HG02798 (cell line): ENCODE data around the gene TRAK1.

Source experiments
- ATAC-seq: cut with Tn5 transposase; IDR thresholded peaks from one replicate; pipeline ENCODE4 v1.9.1; 2021; ENCODE audit warnings: mild to moderate bottlenecking; ENCODE audit not compliant: unreplicated experiment, poor library complexity

The TRAK1 gene

DNA sequence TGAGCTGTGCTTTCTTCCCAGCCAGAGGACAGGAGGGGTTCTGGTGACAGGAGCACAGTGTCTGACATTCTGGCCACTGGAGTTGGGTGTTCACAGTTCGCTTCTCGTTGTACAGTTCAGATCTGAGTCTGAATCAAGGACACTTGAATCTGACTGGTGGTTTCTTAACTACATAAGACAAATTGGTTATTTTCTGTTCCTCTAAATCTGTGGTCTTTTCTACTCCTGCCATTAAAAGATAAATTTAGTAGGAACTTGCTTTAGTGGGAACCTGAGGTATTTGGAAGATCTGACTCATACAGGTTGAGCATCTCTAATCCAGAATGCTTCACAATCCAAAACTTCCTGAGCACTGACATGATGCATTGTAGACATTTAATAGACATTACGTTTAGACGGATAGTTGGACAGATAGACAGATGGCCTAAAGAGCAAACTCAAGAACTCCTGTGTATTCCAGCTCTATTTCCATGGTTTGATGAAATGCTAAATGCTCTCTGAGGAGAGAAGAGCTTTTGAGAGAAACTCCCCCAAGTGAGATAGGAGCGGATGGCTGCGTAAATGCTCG, 103.9 kb downstream of the TRAK1 start:
- no peak for ATAC-seq

DNA sequence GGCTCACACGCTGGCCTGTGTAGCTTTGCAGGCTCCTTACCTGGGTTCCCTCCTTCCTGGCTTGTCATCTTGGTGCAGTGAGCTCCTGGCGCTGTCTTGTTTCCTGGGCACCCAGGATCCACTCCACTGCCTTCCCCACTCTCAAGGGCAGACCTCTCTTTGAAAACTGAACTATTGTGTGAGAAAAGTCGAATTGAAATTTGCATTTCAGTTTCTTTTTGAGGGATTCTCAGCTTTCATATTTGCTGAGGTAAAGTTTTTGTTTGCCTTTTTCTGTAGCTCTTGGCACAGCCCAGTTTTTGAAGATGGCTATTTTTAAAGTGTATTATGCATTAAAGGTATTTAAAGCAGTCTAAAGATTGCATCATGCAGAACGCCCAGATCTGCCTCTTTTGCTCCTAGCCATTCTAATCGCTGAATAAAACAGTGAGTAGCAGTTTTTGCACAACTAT, 104.7 kb downstream of the TRAK1 start:
- ATAC-seq = peak; percentile 81

DNA sequence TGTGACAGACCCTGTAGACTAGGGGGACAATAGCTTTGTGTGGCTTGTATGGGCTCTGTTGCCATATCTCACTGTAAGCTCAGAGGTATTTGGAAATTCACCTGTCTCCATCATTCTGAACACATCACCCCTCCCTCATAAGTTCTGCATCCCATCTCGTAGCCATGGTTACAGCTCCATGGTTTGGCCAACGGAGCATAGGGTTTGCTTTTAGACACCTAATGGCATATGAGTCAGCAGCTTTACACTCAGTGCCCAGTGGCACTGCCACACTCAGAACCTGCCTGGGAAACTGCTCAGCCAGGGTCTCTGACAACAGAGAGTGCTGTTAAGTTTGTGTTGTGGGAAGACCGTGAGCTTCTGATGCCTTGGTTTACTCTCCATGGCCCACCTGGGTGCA, 107.6 kb downstream of the TRAK1 start:
- no peak for ATAC-seq

- no peak for ATAC-seq
Measured at GRCh38 chr3:42202217-42202865, 111.2 kb downstream of the TRAK1 start.

DNA sequence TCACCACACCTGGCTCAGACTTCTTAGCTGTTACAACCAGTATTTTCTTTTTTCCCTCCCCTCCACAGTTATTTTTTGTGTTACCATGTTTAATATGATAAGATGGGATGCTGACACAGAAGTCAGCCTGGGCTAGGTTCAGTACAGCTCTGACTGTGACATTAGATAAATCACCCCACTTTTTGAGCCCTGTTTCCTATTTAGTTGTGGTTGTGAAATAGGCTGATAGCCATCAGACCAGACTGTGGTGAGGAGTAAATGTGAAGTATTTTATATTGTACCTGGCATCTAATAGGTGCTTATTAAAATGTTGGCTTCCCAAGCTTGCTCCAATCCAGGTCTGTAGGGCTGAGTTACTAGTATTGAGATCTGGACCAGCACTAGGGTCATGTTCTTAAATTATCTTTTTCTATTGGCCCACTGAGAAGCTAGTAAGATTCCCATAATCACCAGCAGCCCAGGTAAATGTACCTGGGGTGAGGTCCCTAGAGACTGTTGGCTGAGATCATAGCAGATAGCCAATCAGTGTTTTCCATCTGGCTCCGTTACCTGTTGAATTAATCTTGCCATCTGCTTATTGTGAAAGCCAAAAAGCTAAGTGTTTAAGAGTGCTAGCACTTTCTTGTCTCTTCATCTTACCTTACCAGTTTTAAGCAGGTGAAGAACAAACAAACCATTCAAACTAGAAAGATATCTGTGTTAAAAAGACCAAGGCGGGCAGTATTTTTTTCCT, 113.9 kb downstream of the TRAK1 start:
- ATAC-seq = no peak

DNA sequence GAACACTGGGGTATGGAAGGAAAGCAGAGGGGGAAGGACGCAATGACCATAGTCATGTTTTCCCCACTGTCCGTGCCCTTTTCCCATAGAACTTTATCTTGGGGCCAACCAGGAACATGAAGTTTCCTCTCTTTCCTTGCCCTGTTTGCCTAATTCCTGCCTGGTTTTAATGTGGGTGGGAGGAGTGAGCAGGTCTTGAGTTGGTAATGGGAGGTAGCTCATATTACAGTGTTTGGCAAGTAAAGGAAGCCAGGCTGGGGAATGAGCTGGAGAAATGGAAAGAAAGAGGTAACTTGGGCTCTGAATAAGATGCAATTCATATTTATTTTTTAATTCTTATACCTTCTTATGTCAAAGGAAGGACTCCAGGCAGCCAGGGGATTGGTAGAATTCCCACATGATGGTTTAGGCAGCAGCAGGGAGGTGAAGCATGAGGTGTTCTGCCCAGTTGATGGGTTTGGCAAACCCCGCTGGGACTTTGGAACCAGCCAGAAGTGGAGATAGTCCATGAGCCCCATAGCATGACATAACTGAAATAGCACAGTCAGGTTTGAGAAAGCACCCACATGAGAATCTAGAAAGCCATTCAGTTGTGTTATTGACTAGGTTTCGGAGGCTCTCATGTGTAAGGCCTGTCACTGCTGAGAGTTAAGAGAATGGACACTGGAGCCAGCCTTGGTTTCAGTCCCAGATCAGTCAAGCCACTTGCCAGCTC, 114.8 kb downstream of the TRAK1 start:
- ATAC-seq = peak; percentile 92

DNA sequence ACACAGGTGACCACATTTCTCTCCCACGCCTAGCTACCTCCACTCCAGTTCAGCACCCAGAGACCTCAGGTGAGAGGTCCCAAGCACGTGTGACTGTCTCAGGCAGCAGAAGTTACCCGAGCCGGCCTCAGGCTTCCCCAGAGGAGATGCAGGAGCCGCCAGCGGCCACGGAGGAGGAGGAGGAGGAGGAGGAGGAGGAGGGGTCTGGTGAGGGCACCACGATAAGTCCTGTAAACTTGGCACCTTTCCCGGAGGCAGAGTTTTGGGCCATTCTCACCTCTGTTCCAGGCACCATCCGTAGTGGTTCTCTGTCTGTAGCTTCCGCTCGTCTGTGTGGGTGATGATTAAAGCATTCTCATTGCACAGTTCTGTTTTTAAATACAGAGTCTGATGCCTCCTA, 118.8 kb downstream of the TRAK1 start:
- no peak for ATAC-seq

DNA sequence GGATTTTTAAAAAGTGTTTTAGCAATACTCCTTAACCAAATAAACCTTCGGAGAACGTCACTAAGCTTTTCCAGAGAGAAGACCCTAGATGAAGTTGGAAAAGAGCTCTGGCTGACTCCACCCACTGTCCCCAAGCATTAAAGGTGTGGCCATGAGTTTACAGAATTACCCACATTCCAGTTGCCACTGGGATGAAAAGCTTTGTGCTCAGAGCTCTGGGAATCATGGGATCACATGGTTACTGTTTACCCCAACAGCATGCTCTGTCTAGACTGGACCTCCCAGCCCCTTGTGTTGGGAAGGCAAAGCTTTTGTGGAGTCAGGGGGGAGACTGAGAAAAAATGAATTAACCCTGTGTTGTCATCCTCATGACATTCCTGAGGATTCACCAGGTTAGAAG, 119.6 kb downstream of the TRAK1 start:
- no peak for ATAC-seq

DNA sequence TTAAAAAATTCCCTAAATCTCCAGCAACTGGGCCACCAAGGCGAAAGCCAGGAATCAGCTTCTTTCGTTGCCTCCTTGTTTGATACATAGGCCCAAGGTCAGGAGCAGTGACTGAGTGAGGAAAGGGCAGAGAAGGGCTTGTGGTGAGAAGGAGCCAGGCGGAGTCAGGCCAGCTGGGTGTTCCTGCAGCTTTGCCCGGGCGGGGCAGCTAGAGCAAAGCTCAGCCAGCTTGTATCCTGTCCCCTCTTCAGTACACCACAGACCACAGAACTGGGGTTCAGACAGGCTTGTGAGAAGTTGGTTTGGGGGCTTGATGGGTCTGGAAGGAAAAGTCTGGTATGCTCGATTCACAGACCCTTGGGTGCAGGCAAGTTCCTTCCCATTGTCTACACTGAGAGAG, 122.3 kb downstream of the TRAK1 start:
- peak; percentile 41 for ATAC-seq

- ATAC-seq = peak; percentile 36
Measured at GRCh38 chr3:42214064-42214463, 122.9 kb downstream of the TRAK1 start.

- ATAC-seq = peak; percentile 61
Measured at GRCh38 chr3:42214565-42215283, 123.6 kb downstream of the TRAK1 start.

DNA sequence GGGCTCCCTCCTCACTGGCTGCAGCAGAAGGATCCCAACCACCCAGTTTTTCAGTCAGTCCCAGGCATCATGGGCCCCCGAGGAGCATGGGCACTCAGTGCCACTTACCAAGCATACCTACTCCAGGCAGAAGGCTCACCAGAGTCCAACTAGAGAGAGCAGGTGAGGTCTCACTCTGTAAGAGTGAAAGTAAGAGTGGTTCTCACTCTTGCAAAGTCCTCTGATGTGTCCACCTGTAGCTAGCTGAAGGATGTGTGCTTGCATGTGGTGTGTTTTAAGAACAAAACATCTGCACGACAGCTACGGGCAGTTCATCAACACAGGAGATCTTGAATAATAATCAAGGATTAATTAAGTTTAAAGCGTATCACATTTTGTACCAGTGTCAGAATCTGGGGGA, 125.1 kb downstream of the TRAK1 start:
- ATAC-seq = peak; percentile 78

GRCh38 chr3:42216931-42217333, 125.8 kb downstream of the TRAK1 start:
- ATAC-seq = no peak

DNA sequence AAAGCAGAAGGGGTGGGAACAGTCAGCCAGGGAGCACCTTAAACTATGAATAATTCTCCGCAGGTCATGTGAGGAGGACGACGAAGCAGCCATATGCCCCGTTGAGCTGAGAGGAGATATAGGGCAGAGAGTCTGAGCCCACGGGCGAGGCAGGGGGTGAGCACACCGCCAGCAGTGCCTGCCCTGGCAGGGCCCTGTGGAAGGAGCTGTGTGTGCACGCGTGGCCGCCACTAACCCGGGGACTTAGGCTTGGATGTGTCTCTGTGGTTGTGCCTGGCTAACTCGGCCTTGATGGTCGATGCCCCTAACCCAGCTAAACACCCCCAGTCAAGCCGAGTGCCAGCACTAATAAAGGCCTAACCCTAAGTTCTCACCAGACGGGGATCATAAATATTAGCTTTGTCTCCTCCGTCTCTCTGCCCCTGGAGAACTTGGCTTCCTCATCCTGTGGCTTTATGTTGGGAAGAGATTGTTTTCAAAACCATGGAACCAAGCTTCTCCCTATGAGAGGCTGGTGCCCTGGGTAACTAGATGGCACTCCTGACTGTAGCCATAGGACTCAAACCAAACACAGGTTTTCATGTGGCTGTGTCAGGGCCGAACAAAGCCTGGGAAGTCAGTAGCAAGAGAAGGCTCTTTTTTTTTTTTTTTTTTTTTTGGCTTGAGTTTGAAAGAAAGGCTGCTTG, 129.4 kb downstream of the TRAK1 start:
- ATAC-seq = no peak

DNA sequence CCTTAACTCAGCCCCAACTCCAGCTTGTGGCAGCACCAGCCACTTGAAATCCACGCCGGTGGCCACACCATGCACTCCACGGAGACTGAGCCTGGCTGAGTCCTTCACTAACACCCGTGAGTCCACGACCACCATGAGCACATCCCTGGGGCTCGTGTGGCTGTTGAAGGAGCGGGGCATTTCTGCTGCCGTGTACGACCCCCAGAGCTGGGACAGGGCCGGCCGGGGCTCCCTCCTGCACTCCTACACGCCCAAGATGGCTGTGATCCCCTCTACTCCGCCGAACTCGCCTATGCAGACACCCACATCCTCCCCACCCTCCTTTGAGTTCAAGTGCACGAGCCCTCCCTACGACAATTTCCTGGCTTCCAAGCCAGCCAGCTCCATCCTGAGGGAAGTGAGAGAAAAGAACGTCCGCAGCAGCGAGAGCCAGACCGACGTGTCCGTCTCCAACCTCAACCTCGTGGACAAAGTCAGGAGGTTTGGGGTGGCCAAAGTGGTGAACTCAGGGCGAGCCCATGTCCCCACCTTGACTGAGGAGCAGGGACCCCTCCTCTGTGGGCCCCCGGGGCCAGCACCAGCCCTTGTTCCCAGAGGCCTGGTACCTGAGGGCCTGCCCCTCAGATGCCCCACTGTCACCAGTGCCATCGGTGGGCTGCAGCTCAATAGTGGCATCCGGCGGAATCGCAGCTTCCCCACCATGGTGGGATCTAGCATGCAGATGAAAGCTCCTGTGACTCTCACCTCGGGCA, 132.0 kb downstream of the TRAK1 start:
- no peak for ATAC-seq

- no peak for ATAC-seq
Measured at GRCh38 chr3:42224178-42224577, 133.0 kb downstream of the TRAK1 start.

DNA sequence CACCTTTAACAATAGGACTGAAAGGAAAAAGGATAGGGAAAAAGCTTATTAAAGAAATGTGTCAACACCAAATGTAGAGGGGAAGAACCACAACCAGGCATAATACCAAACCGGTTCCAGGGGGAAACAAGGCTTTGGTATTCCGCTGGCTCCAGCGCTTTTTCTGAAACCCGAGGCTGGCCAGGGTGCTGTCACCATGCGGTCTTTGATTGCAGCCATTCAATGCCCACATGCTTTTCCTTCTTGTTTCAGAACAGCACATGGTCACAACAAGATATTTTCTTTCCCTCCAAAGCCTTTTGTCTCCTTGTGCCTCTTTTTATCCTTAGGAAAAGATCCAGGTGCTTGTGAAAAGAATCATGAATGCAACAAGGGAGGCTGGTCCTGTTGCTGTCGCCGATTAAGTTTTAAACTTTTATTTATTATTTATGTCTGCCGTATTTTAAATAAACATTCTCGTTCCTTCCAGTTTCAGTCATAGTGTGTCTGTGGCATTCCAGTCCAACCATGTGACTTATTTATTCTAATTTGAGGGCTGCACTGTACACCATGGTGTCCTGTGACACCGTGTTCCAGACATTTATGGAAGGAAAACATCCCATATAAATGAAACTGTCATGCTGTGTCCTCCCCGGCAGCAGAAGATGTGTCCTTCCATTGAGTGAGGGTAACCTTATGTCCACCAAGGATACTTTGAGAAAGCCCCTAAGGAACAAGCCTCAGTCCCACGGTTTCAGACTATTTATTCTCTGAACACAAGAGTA, 133.7 kb downstream of the TRAK1 start:
- ATAC-seq = no peak
